ENCODE results near the gene CHRNE. TPM values are rescaled to one million over a fixed set of nuclear protein-coding genes. Genes with fewer than 3 reads are reported as not detected.

The CHRNE gene
- total and polyA plus RNA-seq, 2 of the 4 experiments (the other 2 are of a cell fraction) = under 0.01 to 0.21 TPM

DNA sequence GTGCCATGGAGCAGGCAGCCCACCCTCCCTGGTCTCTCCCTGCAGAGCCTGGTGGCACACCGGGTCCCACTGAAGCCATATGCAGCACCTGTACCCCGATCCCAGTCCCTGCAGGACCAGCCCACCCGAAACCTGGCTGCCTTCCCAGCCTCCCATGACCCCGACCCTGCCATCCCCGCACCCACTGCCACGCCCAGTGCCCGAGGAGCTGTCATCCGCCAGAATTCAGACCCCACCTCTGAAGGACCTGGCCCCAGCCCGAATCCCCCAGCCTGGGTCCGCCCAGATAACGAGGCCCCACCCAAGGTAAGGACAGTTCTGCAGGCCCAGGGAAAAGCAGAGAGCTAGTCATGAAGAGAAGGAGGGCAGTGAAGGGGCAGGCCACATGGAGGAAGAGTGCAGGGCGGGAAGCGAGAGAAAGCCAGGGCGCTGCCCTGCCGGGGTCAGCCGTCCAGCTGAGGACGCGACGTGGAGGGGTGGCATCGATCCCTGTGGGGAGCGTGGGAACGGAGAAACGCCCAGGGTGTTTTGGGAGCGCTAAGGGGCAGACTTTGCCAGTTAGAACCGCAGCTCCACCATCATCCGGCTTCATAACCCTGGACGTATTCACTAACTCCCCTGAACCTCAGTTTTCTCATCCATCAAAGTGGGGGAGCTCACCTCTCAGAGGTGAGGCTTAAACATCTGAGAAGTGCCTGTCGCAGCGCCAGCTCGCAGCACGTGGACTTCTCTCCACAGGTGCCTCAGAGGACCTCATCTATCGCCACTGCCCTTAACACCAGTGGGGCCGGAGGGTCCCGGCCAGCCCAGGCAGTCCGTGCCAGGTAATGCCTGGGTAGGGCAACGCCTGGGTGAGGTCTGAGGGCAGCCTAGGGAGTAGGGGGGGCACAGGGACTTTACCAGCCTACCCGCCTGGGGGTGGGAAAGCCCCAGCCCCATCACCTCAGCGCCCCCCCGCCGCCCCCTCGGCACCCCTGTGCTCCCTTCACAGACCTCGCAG lies 11.2 kb downstream of the CHRNE start:
- Histone ChIP-seq H3K27ac (ENCODE audit: insufficient read depth, low read length) (no peak overlapping the region), H4K5ac (ENCODE audit: low read depth, low read length) (no peak overlapping the region), H4K8ac (ENCODE audit: low read depth in 2 of 2, low read length in 2 of 2) (no peak overlapping the region), H3K4me3 (ENCODE audit: insufficient read depth, low read depth, low read length) (no peak overlapping the region), H3K4me2 (ENCODE audit: low read depth, low read length) (no peak overlapping the region), H2AK5ac (ENCODE audit: low read depth, low read length) (no peak overlapping the region), H2BK15ac (ENCODE audit: low read depth, low read length) (no peak overlapping the region), H3K4me1 (ENCODE audit: control insufficient read depth, insufficient read depth, low read length) (no peaks in the 10 kb centered on the region), H2AFZ (replicated peaks; ENCODE audit: low read length, poor library complexity) (no peak overlapping the region), H3K27me3 (ENCODE audit: control insufficient read depth, insufficient read depth, low read length) (no peaks in the 10 kb centered on the region), H3K23ac (ENCODE audit: low read depth, low read length) (no peak overlapping the region), H2BK20ac (ENCODE audit: low read depth, low read length) (no peak overlapping the region), H3K79me1 (ENCODE audit: low read depth in 1 of 2, low read length in 2 of 2) (no peaks in the 10 kb centered on the region), H3K56ac (ENCODE audit: extremely low read depth, insufficient read depth, low read length) (no peak overlapping the region), H3K9me3 (ENCODE audit: control insufficient read depth, insufficient read depth, low read length) (no peaks in the 10 kb centered on the region), H3K14ac (replicated peaks; ENCODE audit: low read depth, low read length) (no peak overlapping the region), H3K18ac (ENCODE audit: low read depth, low read length) (no peak overlapping the region), H3K9me1 (ENCODE audit: insufficient read depth, low read length) (no peaks in the 10 kb centered on the region), H2BK5ac (ENCODE audit: low read depth, low read length, poor library complexity, severe bottlenecking) (no peak overlapping the region), H2BK120ac (ENCODE audit: low read depth, low read length) (no peak overlapping the region), H4K91ac (ENCODE audit: insufficient read depth, low read depth, low read length) (no peak overlapping the region), H2AK9ac (replicated peaks; ENCODE audit: low read depth, low read length, poor library complexity) (peak overlapping the region; percentile 81), H3K36me3 (ENCODE audit: control insufficient read depth, insufficient read depth, low read length) (peaks cover 62% of the 10 kb centered on the region), H4K20me1 (ENCODE audit: insufficient read depth, low read length) (peaks cover 8% of the 10 kb centered on the region; the same call in 1 of the 2 replicates), H3K4ac (ENCODE audit: low read depth, low read length) (no peak overlapping the region), H3K9ac (ENCODE audit: low read depth, low read length) (no peak overlapping the region)
- dilution Hi-C loops (cut with HindIII; ENCODE audit: low sequenced_read_pairs, unreplicated experiment) = no loop called here
- POLR2A ChIA-PET (ENCODE audit: unreplicated experiment) = no interaction called here
- CTCF ChIA-PET = interaction anchor here (0.5 to 0.6 kb wide), 2 partner anchors 18 to 127 kb away, joined by 3 to 4 read pairs; no protein-coding TSS in a partner anchor
- 92% methylated on average over 18 of the region's 42 CpGs; no CpG with 5 or more reads in 1 of the 2 experiments for WGBS, 2 experiments (ENCODE audit: extremely low coverage in 2 of 2, insufficient read length in 1 of 2)
- intact Hi-C loops (cut with micrococcal nuclease) = no loop called here
- BruUV-seq (replicated peaks) = no TSS peak
- no peak for TF ChIP-seq RCOR1 (IDR thresholded peaks at IDR 0.05; ENCODE audit: insufficient replicate concordance, low read length)
- TF ChIP-seq FOS (IDR thresholded peaks at IDR 0.05; ENCODE audit: low read depth, low read length) = no peak
- no peak for TF ChIP-seq NFE2L2 (IDR thresholded peaks at IDR 0.05; ENCODE audit: low read depth, low read length)
- no peak for TF ChIP-seq CHD1 (IDR thresholded peaks at IDR 0.05; ENCODE audit: low read depth, low read length)
- TF ChIP-seq BHLHE40 (IDR thresholded peaks at IDR 0.05; ENCODE audit: low read depth, low read length) = no peak
- no peak for TF ChIP-seq CEBPB (IDR thresholded peaks at IDR 0.05; ENCODE audit: low read depth, low read length)
- TF ChIP-seq SMC3 (IDR thresholded peaks at IDR 0.05; ENCODE audit: low read depth, low read length) = no peak
- TF ChIP-seq CTCF (conservative IDR thresholded peaks at IDR 0.05; ENCODE audit: low read depth, low read length) = no peak
- DNase-seq (no peak), ATAC-seq (ENCODE audit: low read depth) (no peak)
- in situ Hi-C loops (cut with MboI; ENCODE audit: low sequenced_read_pairs) = no loop called here
